OCI-LY7 (cell line): ENCODE results near the gene KBTBD12.

Experiments
- EZH2phosphoT487 ChIP-seq: fragments of 200-600 bp; sonication (generic); IDR thresholded peaks from 2 replicates; pipeline ENCODE4 v1.6.1; 2018; ENCODE audit warnings: low read depth, borderline replicate concordance, mild to moderate bottlenecking, mixed run types, antibody characterized with exemption, low read length, moderate library complexity, mixed read lengths
- TF ChIP-seq, protein P1 (sequence below): fragments of 200-600 bp; sonication (generic); conservative IDR thresholded peaks from 2 replicates; pipeline ENCODE4 v1.5.1; 2014; ENCODE audit warnings: mild to moderate bottlenecking, antibody characterized with exemption, low read length, moderate library complexity, mixed read lengths

DNA sequence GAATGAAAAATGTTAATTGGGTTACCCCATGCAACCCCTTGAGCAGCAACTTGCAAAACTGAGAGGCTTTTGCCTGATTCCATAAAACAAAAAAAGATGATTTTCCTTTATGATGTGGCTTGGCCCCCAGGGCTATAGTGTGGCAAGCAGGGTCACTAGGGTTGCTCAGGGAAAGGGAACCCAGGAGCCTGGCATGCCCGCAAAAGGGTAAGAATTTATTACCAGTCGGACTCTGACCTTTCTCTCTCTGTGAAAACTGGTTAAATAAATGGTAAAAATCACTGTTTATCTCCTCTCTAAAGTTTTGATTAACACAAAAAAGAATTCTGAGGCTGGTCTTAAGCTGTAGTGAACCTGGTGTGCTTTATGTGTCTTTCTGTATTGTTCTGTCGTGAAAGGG is 99.5 kb downstream of the KBTBD12 start:
- TF ChIP-seq, protein P1, sequence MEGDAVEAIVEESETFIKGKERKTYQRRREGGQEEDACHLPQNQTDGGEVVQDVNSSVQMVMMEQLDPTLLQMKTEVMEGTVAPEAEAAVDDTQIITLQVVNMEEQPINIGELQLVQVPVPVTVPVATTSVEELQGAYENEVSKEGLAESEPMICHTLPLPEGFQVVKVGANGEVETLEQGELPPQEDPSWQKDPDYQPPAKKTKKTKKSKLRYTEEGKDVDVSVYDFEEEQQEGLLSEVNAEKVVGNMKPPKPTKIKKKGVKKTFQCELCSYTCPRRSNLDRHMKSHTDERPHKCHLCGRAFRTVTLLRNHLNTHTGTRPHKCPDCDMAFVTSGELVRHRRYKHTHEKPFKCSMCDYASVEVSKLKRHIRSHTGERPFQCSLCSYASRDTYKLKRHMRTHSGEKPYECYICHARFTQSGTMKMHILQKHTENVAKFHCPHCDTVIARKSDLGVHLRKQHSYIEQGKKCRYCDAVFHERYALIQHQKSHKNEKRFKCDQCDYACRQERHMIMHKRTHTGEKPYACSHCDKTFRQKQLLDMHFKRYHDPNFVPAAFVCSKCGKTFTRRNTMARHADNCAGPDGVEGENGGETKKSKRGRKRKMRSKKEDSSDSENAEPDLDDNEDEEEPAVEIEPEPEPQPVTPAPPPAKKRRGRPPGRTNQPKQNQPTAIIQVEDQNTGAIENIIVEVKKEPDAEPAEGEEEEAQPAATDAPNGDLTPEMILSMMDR, result no peak
- no peak for TF ChIP-seq EZH2phosphoT487
